Skeletal muscle tissue (tissue), 5 donors: Measurements from ENCODE around the gene ALS2CL. TPM values are rescaled to one million over a fixed set of nuclear protein-coding genes. Genes with fewer than 3 reads are reported as not detected.

Experiments
- H3K27ac ChIP-seq: one replicate; pipeline ENCODE4 v1.7.0; 2013; ENCODE audit warnings: mild to moderate bottlenecking, low read depth, low read length, inconsistent platforms
- H3K27me3 ChIP-seq, 3 donors: one replicate each; pipeline ENCODE4 v1.7.0; 2013; ENCODE audit warnings: low read length in 3 of 3; ENCODE audit not compliant: control insufficient read depth in 3 of 3, insufficient read depth in 3 of 3
- H3K36me3 ChIP-seq, 3 donors: one replicate each; pipeline ENCODE4 v1.7.0; 2013; ENCODE audit warnings: low read length in 3 of 3; ENCODE audit not compliant: control insufficient read depth in 3 of 3, insufficient read depth in 3 of 3
- H3K4me1 ChIP-seq, 3 donors: one replicate each; pipeline ENCODE4 v1.7.0; 2013; ENCODE audit warnings: low read length in 3 of 3, mild to moderate bottlenecking in 3 of 3; ENCODE audit not compliant: control insufficient read depth in 3 of 3, insufficient read depth in 3 of 3
- H3K4me3 ChIP-seq, 3 donors: one replicate each; pipeline ENCODE4 v1.7.0; 2013; ENCODE audit warnings: low read length in 3 of 3
- H3K9ac ChIP-seq, 3 donors: one replicate each; pipeline ENCODE4 v1.7.0; 2013; ENCODE audit warnings: low read length in 3 of 3, mild to moderate bottlenecking in 3 of 3, moderate library complexity in 2 of 3, low read depth in 1 of 3
- H3K9me3 ChIP-seq, 3 donors: one replicate each; pipeline ENCODE4 v1.7.0; 2013; ENCODE audit warnings: low read length in 3 of 3; ENCODE audit not compliant: control insufficient read depth in 3 of 3
- small RNA-seq: library from RNA; depleted of rRNA; stranded (forward); fragments of <200 nt; gene quantifications from one replicate; pipeline ENCODE3, GENCODE V24; 2014
- total RNA-seq: library from RNA; depleted of rRNA; stranded (reverse); fragments of >200 nt; gene quantifications from one replicate; pipeline ENCODE4 v1.2.3, GENCODE V29; 2014
- donor health status: Osteomylitis.

ALS2CL gene
- total RNA-seq, 1 donor from 2014 or later = 5.2 TPM

- H3K4me3 ChIP-seq = no peak overlapping the region
- H3K4me1 ChIP-seq = peaks cover 0 to 3% (median 3%) of the 10 kb centered on the region in 3 donors
- no peaks in the 10 kb centered on the region for H3K9me3 ChIP-seq
- H3K27me3 ChIP-seq = peaks cover 0 to 5% (median 0%) of the 10 kb centered on the region in 3 donors
- H3K9ac ChIP-seq = no peak overlapping the region
- H3K27ac ChIP-seq = no peak overlapping the region
- no peaks in the 10 kb centered on the region for H3K36me3 ChIP-seq
These were observed 73.4 kb downstream of the ALS2CL start for GRCh38 chr3:46619845-46620778.

Small RNA genes lying within 50 kb of the gene (small RNA-seq; reads per million reads assigned to genes)
- gene RF00591 = not detected

Other genes starting within 250 kb of the ALS2CL start
- gene LTF, start 228.8 kb downstream of the ALS2CL start, total RNA-seq = 3.1 TPM
- gene RTP3, start 195.7 kb downstream of the ALS2CL start, total RNA-seq = under 0.01 TPM
- gene LRRC2, start 127.4 kb downstream of the ALS2CL start, total RNA-seq = 3.7 TPM
- gene FAM240A, start 81.2 kb downstream of the ALS2CL start, total RNA-seq = not detected
- gene TMIE, start 7.7 kb upstream of the ALS2CL start, total RNA-seq = 1.0 TPM
- not detected for gene PRSS50, start 24.2 kb upstream of the ALS2CL start, total RNA-seq
- gene MYL3, start 169.8 kb upstream of the ALS2CL start, total RNA-seq = 53.2 TPM
- 9.4 TPM for gene PTH1R, start 184.0 kb upstream of the ALS2CL start, total RNA-seq